ENCODE measurements around the gene LZTR1. TPM values are rescaled to one million over a fixed set of nuclear protein-coding genes. Genes with fewer than 3 reads are reported as not detected.
"Not testable (repeated sequence)": the region's sequence is repeated elsewhere in the genome, so short reads cannot be mapped to it uniquely, and the experiment has no call there.

The LZTR1 gene
- total RNA-seq, 4 donors from 2014 or later = 42.4 to 76.3 (median 57.2) TPM

DNA sequence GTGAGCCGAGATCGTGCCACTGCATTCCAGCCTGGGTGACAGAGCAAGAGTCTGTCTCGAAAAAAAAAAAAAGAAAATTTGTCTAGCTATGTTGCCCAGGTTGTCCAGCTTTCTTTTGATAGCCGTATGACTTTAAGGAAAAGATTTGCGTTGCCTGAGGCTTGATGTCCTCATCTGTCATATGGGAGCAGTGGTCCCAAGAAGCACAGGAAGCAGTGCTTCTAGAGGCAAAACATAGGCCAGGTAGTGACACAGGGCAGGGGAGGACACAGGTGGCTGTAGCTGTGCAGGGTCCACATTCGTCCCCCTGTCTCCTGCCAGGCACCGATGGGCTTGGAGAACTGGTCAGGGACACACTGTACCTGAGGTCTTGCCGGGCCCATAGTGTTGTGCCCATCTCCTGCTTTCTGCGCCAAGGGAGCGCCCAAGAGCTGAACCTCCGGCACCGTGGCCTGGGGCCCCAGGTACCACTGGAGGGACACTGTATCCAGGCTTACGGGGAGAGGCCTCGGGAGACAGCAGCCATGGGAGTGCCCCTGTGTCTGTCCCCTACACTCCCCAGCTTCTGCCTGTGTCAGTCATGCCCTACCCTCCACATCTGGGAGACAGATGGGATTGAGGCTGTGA, 65.1 kb downstream of the LZTR1 start:
- no peaks in the 10 kb centered on the region for H3K27me3 ChIP-seq
- DNase-seq (ENCODE audit: extremely low spot score) = no peak
- 90% methylated on average over 8 of the region's 14 CpGs for WGBS
- TF ChIP-seq, protein P1, sequence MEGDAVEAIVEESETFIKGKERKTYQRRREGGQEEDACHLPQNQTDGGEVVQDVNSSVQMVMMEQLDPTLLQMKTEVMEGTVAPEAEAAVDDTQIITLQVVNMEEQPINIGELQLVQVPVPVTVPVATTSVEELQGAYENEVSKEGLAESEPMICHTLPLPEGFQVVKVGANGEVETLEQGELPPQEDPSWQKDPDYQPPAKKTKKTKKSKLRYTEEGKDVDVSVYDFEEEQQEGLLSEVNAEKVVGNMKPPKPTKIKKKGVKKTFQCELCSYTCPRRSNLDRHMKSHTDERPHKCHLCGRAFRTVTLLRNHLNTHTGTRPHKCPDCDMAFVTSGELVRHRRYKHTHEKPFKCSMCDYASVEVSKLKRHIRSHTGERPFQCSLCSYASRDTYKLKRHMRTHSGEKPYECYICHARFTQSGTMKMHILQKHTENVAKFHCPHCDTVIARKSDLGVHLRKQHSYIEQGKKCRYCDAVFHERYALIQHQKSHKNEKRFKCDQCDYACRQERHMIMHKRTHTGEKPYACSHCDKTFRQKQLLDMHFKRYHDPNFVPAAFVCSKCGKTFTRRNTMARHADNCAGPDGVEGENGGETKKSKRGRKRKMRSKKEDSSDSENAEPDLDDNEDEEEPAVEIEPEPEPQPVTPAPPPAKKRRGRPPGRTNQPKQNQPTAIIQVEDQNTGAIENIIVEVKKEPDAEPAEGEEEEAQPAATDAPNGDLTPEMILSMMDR (IDR thresholded peaks at IDR 0.05) = no peak
- TF ChIP-seq POLR2A (IDR thresholded peaks at IDR 0.05; ENCODE audit: low read depth) = no peak
- no peak for TF ChIP-seq POLR2AphosphoS5 (IDR thresholded peaks at IDR 0.05)
- no peak for TF ChIP-seq EP300 (IDR thresholded peaks at IDR 0.05)
- intact Hi-C loops (cut with DNase I) = no loop called here
- H3K36me3 ChIP-seq = no peaks in the 10 kb centered on the region
- H3K9me3 ChIP-seq = no peaks in the 10 kb centered on the region
- H3K27ac ChIP-seq (replicated peaks in 1 of 4) = no peak overlapping the region
- H3K4me1 ChIP-seq = peaks cover 8 to 25% (median 21%) of the 10 kb centered on the region in 4 donors
- H3K4me3 ChIP-seq = no peak overlapping the region

GRCh38 chr22:21047730-21048129, 65.6 kb downstream of the LZTR1 start:
- no peak overlapping the region for H3K4me3 ChIP-seq
- peaks cover 8 to 25% (median 21%) of the 10 kb centered on the region in 4 donors for H3K4me1 ChIP-seq
- DNase-seq (ENCODE audit: extremely low spot score) = no peak
- 83% methylated on average over 2 of the region's 7 CpGs for WGBS
- no peaks in the 10 kb centered on the region for H3K9me3 ChIP-seq
- H3K36me3 ChIP-seq = no peaks in the 10 kb centered on the region
- no peak overlapping the region for H3K27ac ChIP-seq (replicated peaks in 1 of 4)
- H3K27me3 ChIP-seq = no peaks in the 10 kb centered on the region
- intact Hi-C loops (cut with DNase I) = no loop called here
- TF ChIP-seq, protein P1 (IDR thresholded peaks at IDR 0.05) = no peak
- no peak for TF ChIP-seq POLR2A (IDR thresholded peaks at IDR 0.05; ENCODE audit: low read depth)
- TF ChIP-seq EP300 (IDR thresholded peaks at IDR 0.05) = no peak
- TF ChIP-seq POLR2AphosphoS5 (IDR thresholded peaks at IDR 0.05) = no peak

GRCh38 chr22:21048448-21048847, 66.4 kb downstream of the LZTR1 start:
- H3K4me1 ChIP-seq = peaks cover 8 to 25% (median 21%) of the 10 kb centered on the region in 4 donors
- intact Hi-C loops (cut with DNase I); H3K27me3 ChIP-seq; H3K9me3 ChIP-seq; H3K4me3 ChIP-seq; H3K27ac ChIP-seq (replicated peaks in 1 of 4); DNase-seq (ENCODE audit: extremely low spot score); H3K36me3 ChIP-seq: not testable (repeated sequence)
- 87% methylated on average over 5 of the region's 5 CpGs for WGBS

Small RNA genes lying within 50 kb of the gene (small RNA-seq; reads per million reads assigned to genes)
- gene MIR649 = 0 reads per million in 3 donors

Other genes starting within 250 kb of the LZTR1 start
- under 1 TPM in 3 of 4 donors, not detected in 1; 0.46 to 0.83 (median 0.50) TPM for gene SERPIND1, start 208.2 kb upstream of the LZTR1 start, total RNA-seq
- 100 to 1,000 TPM in 1 of 4 donors, 10 to 100 TPM in 3; 69.8 to 115 (median 82.3) TPM for gene PI4KA, start 123.5 kb upstream of the LZTR1 start, total RNA-seq
- gene SNAP29, start 123.3 kb upstream of the LZTR1 start, total RNA-seq = 10 to 100 TPM; 21.2 to 33.6 (median 26.4) TPM
- gene CRKL, start 64.9 kb upstream of the LZTR1 start, total RNA-seq = 10 to 100 TPM; 34.9 to 56.2 (median 47.9) TPM
- 1 to 10 TPM in 3 of 4 donors, under 1 TPM in 1; 0.92 to 1.7 (median 1.4) TPM for gene AIFM3, start 15.0 kb upstream of the LZTR1 start, total RNA-seq
- gene THAP7, start 19.8 kb downstream of the LZTR1 start, total RNA-seq = 10 to 100 TPM; 33.2 to 42.4 (median 39.1) TPM
- gene P2RX6, start 32.9 kb downstream of the LZTR1 start, total RNA-seq = under 1 TPM; 0.39 to 0.50 (median 0.41) TPM
- gene SLC7A4, start 50.3 kb downstream of the LZTR1 start, total RNA-seq = under 1 TPM; 0.23 to 0.42 (median 0.36) TPM
- not detected for gene LRRC74B, start 63.6 kb downstream of the LZTR1 start, total RNA-seq